Cardiac muscle cell (in vitro differentiated cells and primary cell): ENCODE data around the gene INSL3. TPM values are rescaled to one million over a fixed set of nuclear protein-coding genes. Genes with fewer than 3 reads are reported as not detected.
"Not testable (repeated sequence)": the region's sequence is repeated elsewhere in the genome, so short reads cannot be mapped to it uniquely, and the experiment has no call there.

ENCODE experiments used
- DNase-seq, 2 donors: peaks; one replicate each; pipeline versions ENCODE4 v3.0.0 to v3.0.0-alpha.2; 2010 to 2017; ENCODE audit warnings: low read depth in 1 of 2, low spot score in 1 of 2
- H3K27ac ChIP-seq: fragments of 200-600 bp; sonication (generic); 2 replicates; pipeline ENCODE4 v1.5.1; 2016
- H3K27me3 ChIP-seq: fragments of 200-600 bp; sonication (generic); 2 replicates; pipeline ENCODE4 v1.6.0; 2016; ENCODE audit warnings: control low read depth
- H3K36me3 ChIP-seq: fragments of 200-600 bp; sonication (generic); 2 replicates; pipeline ENCODE4 v1.5.1; 2016; ENCODE audit warnings: control low read depth
- H3K4me1 ChIP-seq: fragments of 200-600 bp; sonication (generic); 2 replicates; pipeline ENCODE4 v1.8.1; 2017; ENCODE audit warnings: low read depth, mild to moderate bottlenecking, mixed run types
- H3K4me3 ChIP-seq: fragments of 200-600 bp; sonication (generic); 2 replicates; pipeline ENCODE4 v1.5.1; 2016; ENCODE audit warnings: mild to moderate bottlenecking
- H3K9me3 ChIP-seq: fragments of 200-600 bp; sonication (generic); 2 replicates; pipeline ENCODE4 v1.5.1; 2017; ENCODE audit warnings: low read depth, mild to moderate bottlenecking, control low read depth
- CTCF ChIP-seq: IDR thresholded peaks from 2 replicates; pipeline ENCODE4 v1.5.1; 2012; ENCODE audit warnings: low read depth, mild to moderate bottlenecking, low read length
- polyA plus RNA-seq: library from polyadenylated mRNA; unstranded; fragments of >200 nt; fragmentation: Nextera tagmentation; extraction: Ambion mirVana; gene quantifications from 2 replicates; pipeline ENCODE4 v1.2.1, GENCODE V29; 2016
- total RNA-seq: library from RNA; depleted of rRNA; stranded (reverse); fragments of >200 nt; gene quantifications from 2 replicates; pipeline ENCODE4 v1.2.3, GENCODE V29; 2016

The INSL3 gene
- total and polyA plus RNA-seq, 2 experiments from 2014 or later, result 0.63 TPM; not detected in 1

- Histone ChIP-seq H3K27me3 (no peaks in the 10 kb centered on the region), H3K4me3 (peak overlapping the region; percentile 10), H3K36me3 (no peaks in the 10 kb centered on the region), H3K27ac (no peak overlapping the region), H3K9me3 (no peaks in the 10 kb centered on the region), H3K4me1 (no peaks in the 10 kb centered on the region)
- TF ChIP-seq CTCF, result no peak
- peak in 1 of 2 donors; percentile 74 for DNase-seq
Measured at GRCh38 chr19:17778968-17779929, 42.1 kb downstream of the INSL3 start.

- no peak for TF ChIP-seq CTCF
- no peaks in the 10 kb centered on the region for H3K27me3 ChIP-seq
- H3K36me3 ChIP-seq, result no peaks in the 10 kb centered on the region
- peak overlapping the region; percentile 10 for H3K4me3 ChIP-seq
- H3K9me3 ChIP-seq, result no peaks in the 10 kb centered on the region
- no peaks in the 10 kb centered on the region for H3K4me1 ChIP-seq
- no peak overlapping the region for H3K27ac ChIP-seq
- peak; percentile 42 to 64 for DNase-seq
Measured at GRCh38 chr19:17778251-17778967, 42.9 kb downstream of the INSL3 start.

- H3K27ac ChIP-seq, H3K9me3 ChIP-seq, H3K4me1 ChIP-seq, H3K27me3 ChIP-seq, H3K36me3 ChIP-seq, DNase-seq, H3K4me3 ChIP-seq: not testable (repeated sequence)
Measured at GRCh38 chr19:17777840-17778239, 43.5 kb downstream of the INSL3 start.

- no peaks in the 10 kb centered on the region for H3K36me3 ChIP-seq
- H3K9me3 ChIP-seq, result no peaks in the 10 kb centered on the region
- no peaks in the 10 kb centered on the region for H3K4me1 ChIP-seq
- H3K27me3 ChIP-seq, result no peaks in the 10 kb centered on the region
- H3K4me3 ChIP-seq, result no peak overlapping the region
- no peak overlapping the region for H3K27ac ChIP-seq
- peak in 1 of 2 donors; percentile 62 for DNase-seq
- TF ChIP-seq CTCF, result no peak
Measured at GRCh38 chr19:17775991-17776803, 45.1 kb downstream of the INSL3 start.

- Histone ChIP-seq H3K4me3 (no peak overlapping the region), H3K27me3 (no peaks in the 10 kb centered on the region), H3K27ac (no peak overlapping the region), H3K4me1 (no peaks in the 10 kb centered on the region), H3K36me3 (no peaks in the 10 kb centered on the region), H3K9me3 (no peaks in the 10 kb centered on the region)
- DNase-seq, result peak; percentile 43 to 56
- TF ChIP-seq CTCF, result peak; percentile 75
Measured at GRCh38 chr19:17775245-17775927, 45.9 kb downstream of the INSL3 start.
